ENCODE measurements around the gene FCN3.

- TF ChIP-seq CTCF (conservative IDR thresholded peaks at IDR 0.05; ENCODE audit: low read depth, low read length) (peak; percentile 71), RCOR1 (IDR thresholded peaks at IDR 0.05; ENCODE audit: insufficient replicate concordance, low read length) (no peak), RAD21 (IDR thresholded peaks at IDR 0.05; ENCODE audit: low read length) (peak; percentile 68), BHLHE40 (IDR thresholded peaks at IDR 0.05; ENCODE audit: low read depth, low read length) (no peak)
These were observed 13.8 kb upstream of the FCN3 start for GRCh38 chr1:27388337-27389005.
